ENCODE data around the gene PDP2. TPM values are rescaled to one million over a fixed set of nuclear protein-coding genes. Genes with fewer than 3 reads are reported as not detected.

The PDP2 gene
- total RNA-seq, 1 donor from 2014 or later, result 18.0 TPM

- Mint-ChIP-seq H3K4me3 (peak overlapping the region; percentile 44), H3K4me1 (peaks cover 7% of the 10 kb centered on the region), H3K36me3 (ENCODE audit: low read depth) (no peaks in the 10 kb centered on the region), H3K27ac (ENCODE audit: unreplicated experiment) (no peak overlapping the region), H3K27me3 (ENCODE audit: low read depth) (peaks cover 64% of the 10 kb centered on the region), H3K9me3 (no peaks in the 10 kb centered on the region)
- TF ChIP-seq CTCF (conservative IDR thresholded peaks at IDR 0.05), result no peak
- DNase-seq (ENCODE audit: low read depth, low spot score), result no peak
Observed at GRCh38 chr16:66926961-66927436, 46.7 kb downstream of the PDP2 start.

GRCh38 chr16:66927918-66928649 is 47.8 kb downstream of the PDP2 start:
- Mint-ChIP-seq H3K9me3 (no peaks in the 10 kb centered on the region), H3K27me3 (ENCODE audit: low read depth) (peaks cover 57% of the 10 kb centered on the region), H3K4me3 (peak overlapping the region; percentile 49), H3K4me1 (peaks cover 16% of the 10 kb centered on the region), H3K27ac (ENCODE audit: unreplicated experiment) (no peak overlapping the region), H3K36me3 (ENCODE audit: low read depth) (no peaks in the 10 kb centered on the region)
- no peak for DNase-seq (ENCODE audit: low read depth, low spot score)
- TF ChIP-seq CTCF (conservative IDR thresholded peaks at IDR 0.05), result no peak

GRCh38 chr16:66928702-66929388 is 48.5 kb downstream of the PDP2 start:
- peaks cover 49% of the 10 kb centered on the region for H3K27me3 Mint-ChIP-seq (ENCODE audit: low read depth)
- peak overlapping the region; percentile 57 for H3K4me3 Mint-ChIP-seq
- no peaks in the 10 kb centered on the region for H3K36me3 Mint-ChIP-seq (ENCODE audit: low read depth)
- DNase-seq (ENCODE audit: low read depth, low spot score), result no peak
- H3K27ac Mint-ChIP-seq (ENCODE audit: unreplicated experiment), result no peak overlapping the region
- H3K4me1 Mint-ChIP-seq, result peaks cover 24% of the 10 kb centered on the region
- TF ChIP-seq CTCF (conservative IDR thresholded peaks at IDR 0.05), result peak; percentile 38
- no peaks in the 10 kb centered on the region for H3K9me3 Mint-ChIP-seq

- Mint-ChIP-seq H3K27me3 (ENCODE audit: low read depth) (peaks cover 38% of the 10 kb centered on the region), H3K4me1 (peaks cover 32% of the 10 kb centered on the region), H3K27ac (ENCODE audit: unreplicated experiment) (no peak overlapping the region), H3K36me3 (ENCODE audit: low read depth) (no peaks in the 10 kb centered on the region), H3K4me3 (peak overlapping the region; percentile 54), H3K9me3 (no peaks in the 10 kb centered on the region)
- no peak for TF ChIP-seq CTCF (conservative IDR thresholded peaks at IDR 0.05)
- no peak for DNase-seq (ENCODE audit: low read depth, low spot score)
Observed at GRCh38 chr16:66930189-66930588, 49.9 kb downstream of the PDP2 start.

- Mint-ChIP-seq H3K4me1 (peaks cover 36% of the 10 kb centered on the region), H3K4me3 (peak overlapping the region; percentile 97)
- no peak for TF ChIP-seq CTCF (conservative IDR thresholded peaks at IDR 0.05)
Observed at GRCh38 chr16:66931665-66932064, 51.4 kb downstream of the PDP2 start.

More at GRCh38 chr16:66931665-66932064, 51.4 kb downstream of the PDP2 start:
- DNase-seq (ENCODE audit: low read depth, low spot score), result no peak
- Mint-ChIP-seq H3K27me3 (ENCODE audit: low read depth) (peaks cover 23% of the 10 kb centered on the region), H3K27ac (ENCODE audit: unreplicated experiment) (no peak overlapping the region), H3K36me3 (ENCODE audit: low read depth) (no peaks in the 10 kb centered on the region), H3K9me3 (no peaks in the 10 kb centered on the region)
